Endothelial cell of umbilical vein (primary cell): Measurements from ENCODE around the gene MAJIN.

ENCODE experiments used
- EZH2 ChIP-seq: IDR thresholded peaks from 2 replicates; pipeline ENCODE4 v1.6.1; 2012; ENCODE audit warnings: borderline replicate concordance, low read depth, mild to moderate bottlenecking, moderate library complexity, low read length, inconsistent platforms; ENCODE audit not compliant: severe bottlenecking
- JUN ChIP-seq: IDR thresholded peaks from 2 replicates; pipeline ENCODE4 v1.6.1; 2011; ENCODE audit warnings: borderline replicate concordance, low read depth; ENCODE audit not compliant: insufficient read length, insufficient read depth
- POLR2A ChIP-seq: IDR thresholded peaks from 2 replicates; pipeline ENCODE4 v1.6.1; 2012; ENCODE audit warnings: low read depth, mild to moderate bottlenecking, control low read depth, low read length
- TF ChIP-seq, protein P1 (sequence below), 2 donors: IDR thresholded peaks; 1 replicate in 1 of 2; 2 replicates in 1 of 2; pipeline ENCODE4 v1.5.1; 2011; ENCODE audit warnings: low read length in 2 of 2, mild to moderate bottlenecking in 2 of 2, moderate library complexity in 2 of 2, control low read depth in 1 of 2, inconsistent platforms in 1 of 2, low read depth in 1 of 2; ENCODE audit not compliant: insufficient read depth in 1 of 2; ENCODE audit errors: extremely low read depth in 1 of 2

DNA sequence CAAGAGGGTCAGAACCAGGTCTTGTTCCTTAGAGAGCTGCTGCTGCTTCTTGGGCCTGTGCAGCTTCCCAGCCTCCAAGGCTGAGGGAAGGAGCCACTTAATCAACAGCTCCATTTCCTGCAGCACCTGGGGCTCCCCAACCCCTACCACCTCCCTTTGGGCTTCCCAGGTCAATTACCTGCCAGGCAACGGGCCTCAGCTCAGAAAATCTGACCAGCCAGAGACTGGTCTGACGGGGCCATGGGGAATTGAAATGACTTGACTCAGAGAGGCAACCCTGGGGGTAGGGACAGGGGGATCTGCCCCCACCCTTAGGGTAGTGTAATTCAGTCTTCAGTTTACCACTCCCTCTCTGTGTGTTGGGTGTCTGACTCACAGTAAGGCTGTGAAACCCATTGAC is 4.7 kb upstream of the MAJIN start:
- TF ChIP-seq POLR2A (no peak), EZH2 (no peak), JUN (no peak)
- TF ChIP-seq, protein P1, sequence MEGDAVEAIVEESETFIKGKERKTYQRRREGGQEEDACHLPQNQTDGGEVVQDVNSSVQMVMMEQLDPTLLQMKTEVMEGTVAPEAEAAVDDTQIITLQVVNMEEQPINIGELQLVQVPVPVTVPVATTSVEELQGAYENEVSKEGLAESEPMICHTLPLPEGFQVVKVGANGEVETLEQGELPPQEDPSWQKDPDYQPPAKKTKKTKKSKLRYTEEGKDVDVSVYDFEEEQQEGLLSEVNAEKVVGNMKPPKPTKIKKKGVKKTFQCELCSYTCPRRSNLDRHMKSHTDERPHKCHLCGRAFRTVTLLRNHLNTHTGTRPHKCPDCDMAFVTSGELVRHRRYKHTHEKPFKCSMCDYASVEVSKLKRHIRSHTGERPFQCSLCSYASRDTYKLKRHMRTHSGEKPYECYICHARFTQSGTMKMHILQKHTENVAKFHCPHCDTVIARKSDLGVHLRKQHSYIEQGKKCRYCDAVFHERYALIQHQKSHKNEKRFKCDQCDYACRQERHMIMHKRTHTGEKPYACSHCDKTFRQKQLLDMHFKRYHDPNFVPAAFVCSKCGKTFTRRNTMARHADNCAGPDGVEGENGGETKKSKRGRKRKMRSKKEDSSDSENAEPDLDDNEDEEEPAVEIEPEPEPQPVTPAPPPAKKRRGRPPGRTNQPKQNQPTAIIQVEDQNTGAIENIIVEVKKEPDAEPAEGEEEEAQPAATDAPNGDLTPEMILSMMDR (IDR thresholded peaks at IDR 0.05; ENCODE audit: extremely low read depth in 1 of 2, insufficient read depth in 1 of 2, low read depth in 1 of 2, low read length in 2 of 2) = no peak
